ENCODE results near the gene CCDC60.

CCDC60 gene

GRCh38 chr12:119432949-119433348 lies 98.4 kb downstream of the CCDC60 start:
- TF ChIP-seq CTCF (IDR thresholded peaks at IDR 0.05; ENCODE audit: borderline replicate concordance, insufficient read depth, low read depth, low read length), result no peak
- H3K4me3 ChIP-seq (ENCODE audit: low read depth, low read length), result no peak overlapping the region

- no peak overlapping the region for H3K4me3 ChIP-seq (ENCODE audit: low read depth, low read length)
- TF ChIP-seq CTCF (IDR thresholded peaks at IDR 0.05; ENCODE audit: borderline replicate concordance, insufficient read depth, low read depth, low read length), result no peak
Observed at GRCh38 chr12:119440803-119441360, 106.4 kb downstream of the CCDC60 start.

GRCh38 chr12:119444462-119445044 lies 110.0 kb downstream of the CCDC60 start:
- peak; percentile 93 for TF ChIP-seq CTCF (IDR thresholded peaks at IDR 0.05; ENCODE audit: borderline replicate concordance, insufficient read depth, low read depth, low read length)
- no peak overlapping the region for H3K4me3 ChIP-seq (ENCODE audit: low read depth, low read length)

GRCh38 chr12:119446459-119446858 lies 111.9 kb downstream of the CCDC60 start:
- TF ChIP-seq CTCF (IDR thresholded peaks at IDR 0.05; ENCODE audit: borderline replicate concordance, insufficient read depth, low read depth, low read length), result no peak
- no peak overlapping the region for H3K4me3 ChIP-seq (ENCODE audit: low read depth, low read length)

- H3K4me3 ChIP-seq (ENCODE audit: low read depth, low read length), result no peak overlapping the region
- TF ChIP-seq CTCF (IDR thresholded peaks at IDR 0.05; ENCODE audit: borderline replicate concordance, insufficient read depth, low read depth, low read length), result no peak
Observed at GRCh38 chr12:119447126-119447525, 112.6 kb downstream of the CCDC60 start.

GRCh38 chr12:119447618-119448017 lies 113.1 kb downstream of the CCDC60 start:
- no peak for TF ChIP-seq CTCF (IDR thresholded peaks at IDR 0.05; ENCODE audit: borderline replicate concordance, insufficient read depth, low read depth, low read length)
- no peak overlapping the region for H3K4me3 ChIP-seq (ENCODE audit: low read depth, low read length)

GRCh38 chr12:119448611-119449131 lies 114.1 kb downstream of the CCDC60 start:
- no peak overlapping the region for H3K4me3 ChIP-seq (ENCODE audit: low read depth, low read length)
- TF ChIP-seq CTCF (IDR thresholded peaks at IDR 0.05; ENCODE audit: borderline replicate concordance, insufficient read depth, low read depth, low read length), result no peak

Measured in GM12875 (cell line).